ENCODE measurements around the gene TXNDC16.

DNA sequence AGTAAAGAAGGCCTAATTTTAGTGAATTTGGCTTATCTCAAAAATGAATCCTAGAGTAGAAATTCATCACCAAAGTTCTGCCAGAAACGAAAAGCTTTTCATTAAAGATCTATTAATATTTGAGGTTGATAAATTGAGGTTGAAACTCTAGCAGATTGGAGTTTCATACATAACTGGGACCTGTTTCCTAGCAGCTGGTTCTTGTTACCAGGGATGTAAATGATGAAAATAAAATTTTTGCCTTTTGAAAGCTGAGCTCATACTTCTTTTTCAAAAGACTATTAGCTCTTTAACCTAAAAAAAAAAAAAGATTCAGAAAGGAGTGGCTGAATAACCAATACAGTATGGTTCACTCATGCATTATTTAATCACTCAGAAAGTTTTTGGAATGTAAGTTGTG is 139.9 kb downstream of the TXNDC16 start:
- no peak for TF ChIP-seq CTCF (IDR thresholded peaks at IDR 0.05)
- no peak for TF ChIP-seq ZFX (IDR thresholded peaks at IDR 0.05; ENCODE audit: borderline replicate concordance)
